Activated naive CD8-positive, alpha-beta T cell treated with anti-CD3 and anti-CD28 coated beads, Interleukin-2, amount 10 ng/mL, durations not matched to agents 7 days and 5 days (primary cell): Measurements from ENCODE around the gene GYPC. TPM values are rescaled to one million over a fixed set of nuclear protein-coding genes. Genes with fewer than 3 reads are reported as not detected.

Experiments used
- total RNA-seq, 2 experiments: library from RNA; stranded (reverse); gene quantifications; one replicate each; pipeline ENCODE4 v1.2.3, GENCODE V29; 2021

GYPC gene
- total RNA-seq, 2 experiments from 2014 or later, result 132 to 137 TPM

Other genes with a start within 250 kb of the GYPC start
- not detected for gene TEX51, start 242.7 kb downstream of the GYPC start, total RNA-seq